ENCODE results near the gene PKN2. TPM values are rescaled to one million over a fixed set of nuclear protein-coding genes. Genes with fewer than 3 reads are reported as not detected.
A peak's percentile ranks its signal among the peaks of the same experiment; 100 is the strongest.

Gene PKN2
- total and polyA plus RNA-seq, 7 donors, result 6.2 to 21.2 (median 16.7) TPM

DNA sequence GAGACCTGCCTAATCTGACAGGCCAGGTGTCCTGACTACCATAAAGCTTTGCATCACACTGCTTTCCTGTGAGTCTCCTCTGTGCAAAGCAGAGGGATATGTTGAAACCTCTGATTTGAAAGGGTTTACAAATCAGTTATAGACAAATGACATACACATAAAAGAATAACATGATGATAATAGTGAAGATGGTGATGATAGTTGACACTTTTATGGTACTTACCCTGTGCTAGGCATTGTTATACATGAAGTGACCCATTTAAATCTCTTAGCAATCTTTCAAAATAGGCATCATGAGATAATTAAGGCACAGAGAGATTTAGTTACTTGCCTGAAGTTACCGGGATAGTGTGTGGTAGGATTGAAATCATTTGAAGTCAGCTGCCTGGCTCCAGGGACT is 34.1 kb upstream of the PKN2 start:
- Histone ChIP-seq H3K27me3 (ENCODE audit: insufficient read depth in 3 of 3, low read length in 2 of 3) (no peaks in the 10 kb centered on the region), H3K9me3 (no peaks in the 10 kb centered on the region), H3K36me3 (ENCODE audit: insufficient read depth in 1 of 2, low read depth in 1 of 2) (no peaks in the 10 kb centered on the region), H3K27ac (no peak overlapping the region), H3K4me3 (no peak overlapping the region), H3K4me1 (no peaks in the 10 kb centered on the region)
- no peak for ATAC-seq
- intact Hi-C loops (cut with DNase I), result loop anchor here in 1 of 2 donors (10.0 kb wide), 1 partner anchor 225 kb away; no protein-coding TSS in a partner anchor
- TF ChIP-seq, protein P1, sequence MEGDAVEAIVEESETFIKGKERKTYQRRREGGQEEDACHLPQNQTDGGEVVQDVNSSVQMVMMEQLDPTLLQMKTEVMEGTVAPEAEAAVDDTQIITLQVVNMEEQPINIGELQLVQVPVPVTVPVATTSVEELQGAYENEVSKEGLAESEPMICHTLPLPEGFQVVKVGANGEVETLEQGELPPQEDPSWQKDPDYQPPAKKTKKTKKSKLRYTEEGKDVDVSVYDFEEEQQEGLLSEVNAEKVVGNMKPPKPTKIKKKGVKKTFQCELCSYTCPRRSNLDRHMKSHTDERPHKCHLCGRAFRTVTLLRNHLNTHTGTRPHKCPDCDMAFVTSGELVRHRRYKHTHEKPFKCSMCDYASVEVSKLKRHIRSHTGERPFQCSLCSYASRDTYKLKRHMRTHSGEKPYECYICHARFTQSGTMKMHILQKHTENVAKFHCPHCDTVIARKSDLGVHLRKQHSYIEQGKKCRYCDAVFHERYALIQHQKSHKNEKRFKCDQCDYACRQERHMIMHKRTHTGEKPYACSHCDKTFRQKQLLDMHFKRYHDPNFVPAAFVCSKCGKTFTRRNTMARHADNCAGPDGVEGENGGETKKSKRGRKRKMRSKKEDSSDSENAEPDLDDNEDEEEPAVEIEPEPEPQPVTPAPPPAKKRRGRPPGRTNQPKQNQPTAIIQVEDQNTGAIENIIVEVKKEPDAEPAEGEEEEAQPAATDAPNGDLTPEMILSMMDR (IDR thresholded peaks at IDR 0.05), result no peak
- DNase-seq, result no peak
- WGBS, 3 donors, result 24 to 47% (median 26%) methylated on average over 1 of the region's 1 CpG

DNA sequence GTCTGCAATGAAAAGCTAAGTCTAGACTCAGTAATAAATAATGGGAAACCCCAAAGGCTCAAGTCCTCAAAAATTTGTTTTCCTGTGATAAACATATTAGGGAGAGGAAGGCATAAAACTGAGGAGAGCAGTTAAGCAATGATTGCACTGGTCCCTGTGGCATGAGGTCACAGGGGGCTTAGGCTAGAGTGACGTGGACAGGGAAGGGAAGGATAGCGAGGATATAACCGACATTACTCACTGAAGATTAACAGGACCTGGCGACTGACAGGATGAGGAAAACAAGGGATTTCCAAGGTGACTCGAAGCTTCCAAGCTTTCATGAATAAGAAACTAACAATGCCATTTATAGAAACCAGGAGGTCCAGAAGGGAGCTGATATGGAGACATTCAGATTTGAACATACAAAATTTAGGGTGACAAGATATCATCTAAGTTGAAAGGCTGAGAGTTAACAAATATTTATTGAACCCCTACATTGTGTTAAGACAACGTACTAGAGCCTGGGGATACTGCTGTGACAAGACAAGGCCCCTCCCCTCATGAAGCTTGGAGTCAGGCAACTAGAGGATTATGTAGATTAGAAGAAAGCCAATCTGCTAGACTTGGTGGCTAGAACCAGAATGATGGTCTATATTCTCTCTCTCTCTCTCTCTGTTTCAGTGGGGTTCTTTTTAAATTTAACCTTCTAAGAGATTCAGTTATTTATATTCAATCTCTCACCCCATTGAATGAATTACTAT is 33.2 kb upstream of the PKN2 start:
- no peak for DNase-seq
- H3K4me3 ChIP-seq, result no peak overlapping the region
- H3K4me1 ChIP-seq, result no peaks in the 10 kb centered on the region
- intact Hi-C loops (cut with DNase I), result loop anchor here in 1 of 2 donors (10.0 kb wide), 1 partner anchor 224 kb away; no protein-coding TSS in a partner anchor
- ATAC-seq, result no peak
- no peaks in the 10 kb centered on the region for H3K9me3 ChIP-seq
- no peaks in the 10 kb centered on the region for H3K36me3 ChIP-seq (ENCODE audit: insufficient read depth in 1 of 2, low read depth in 1 of 2)
- 53 to 65% (median 60%) methylated on average over 6 of the region's 6 CpGs for WGBS, 3 donors
- TF ChIP-seq, protein P1 (IDR thresholded peaks at IDR 0.05), result no peak
- H3K27ac ChIP-seq, result no peak overlapping the region
- no peaks in the 10 kb centered on the region for H3K27me3 ChIP-seq (ENCODE audit: insufficient read depth in 3 of 3, low read length in 2 of 3)

DNA sequence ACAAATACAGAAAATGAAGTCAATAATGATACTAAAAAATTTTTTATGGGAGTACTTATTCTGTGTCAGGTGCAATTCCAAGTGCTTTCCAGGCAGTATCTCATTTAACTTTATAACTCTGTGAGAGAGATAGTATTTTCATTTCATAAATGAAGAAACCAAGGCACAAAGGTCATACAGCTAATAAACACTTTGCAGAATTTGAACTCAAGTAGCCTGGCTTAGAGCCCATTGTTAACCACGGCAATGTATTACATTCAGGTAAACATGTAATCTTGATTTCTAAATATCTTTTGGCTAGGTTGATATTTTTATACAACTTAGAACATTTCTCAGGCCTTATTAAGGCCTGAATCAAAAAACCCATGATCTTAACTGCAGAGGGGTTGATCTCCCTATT is 28.9 kb upstream of the PKN2 start:
- 12 to 39% (median 26%) methylated on average over 1 of the region's 1 CpG for WGBS, 3 donors

GRCh38 chr1:88655685-88656299 is 28.3 kb upstream of the PKN2 start:
- H3K36me3 ChIP-seq (ENCODE audit: insufficient read depth in 1 of 2, low read depth in 1 of 2), result no peaks in the 10 kb centered on the region
- H3K4me1 ChIP-seq, result no peaks in the 10 kb centered on the region
- intact Hi-C loops (cut with DNase I), result loop anchor here (5.0 to 10.0 kb wide), 2 partner anchors 219 to 222 kb away; no protein-coding TSS in a partner anchor
- no peak overlapping the region for H3K27ac ChIP-seq
- TF ChIP-seq, protein P1 (IDR thresholded peaks at IDR 0.05), result peak; percentile 74
- 6 to 9% (median 7%) methylated on average over 3 of the region's 3 CpGs for WGBS, 3 donors
- DNase-seq (no peak), ATAC-seq (no peak)
- no peaks in the 10 kb centered on the region for H3K9me3 ChIP-seq
- no peaks in the 10 kb centered on the region for H3K27me3 ChIP-seq (ENCODE audit: insufficient read depth in 3 of 3, low read length in 2 of 3)
- H3K4me3 ChIP-seq, result no peak overlapping the region

More for the DNA sequence above, 28.9 kb upstream of the PKN2 start:
- no peaks in the 10 kb centered on the region for H3K9me3 ChIP-seq
- no peaks in the 10 kb centered on the region for H3K4me1 ChIP-seq
- intact Hi-C loops (cut with DNase I), result loop anchor here (5.0 to 10.0 kb wide), 2 partner anchors 220 to 222 kb away; no protein-coding TSS in a partner anchor
- TF ChIP-seq, protein P1 (IDR thresholded peaks at IDR 0.05), result no peak
- no peaks in the 10 kb centered on the region for H3K27me3 ChIP-seq (ENCODE audit: insufficient read depth in 3 of 3, low read length in 2 of 3)
- H3K27ac ChIP-seq, result no peak overlapping the region
- DNase-seq (no peak), ATAC-seq (no peak)
- no peaks in the 10 kb centered on the region for H3K36me3 ChIP-seq (ENCODE audit: insufficient read depth in 1 of 2, low read depth in 1 of 2)
- no peak overlapping the region for H3K4me3 ChIP-seq

Data from psoas muscle (tissue), 8 donors.